DOHH2 (cell line): ENCODE results near the gene MT4.

Experiments
- H3F3A ChIP-seq: fragments of 200-600 bp; sonication (generic), shearing (Covaris generic); 2 replicates; pipeline ENCODE4 v1.6.0; 2016; ENCODE audit warnings: antibody characterized with exemption, mild to moderate bottlenecking; ENCODE audit not compliant: control insufficient read depth, insufficient read depth
- H3K27ac ChIP-seq: fragments of 200-600 bp; sonication (generic); 2 replicates; pipeline ENCODE4 v1.5.1; 2014; ENCODE audit warnings: low read depth, mild to moderate bottlenecking, low read length, moderate library complexity
- H3K27me3 ChIP-seq: fragments of 200-600 bp; sonication (generic); 2 replicates; pipeline ENCODE4 v1.6.1; 2014; ENCODE audit warnings: mild to moderate bottlenecking, low read length, mixed read lengths; ENCODE audit not compliant: control insufficient read depth
- H3K36me3 ChIP-seq: fragments of 200-600 bp; sonication (generic); 2 replicates; pipeline ENCODE4 v1.6.1; 2014; ENCODE audit warnings: mild to moderate bottlenecking, low read length, moderate library complexity, mixed read lengths; ENCODE audit not compliant: control insufficient read depth
- H3K4me1 ChIP-seq: fragments of 200-600 bp; sonication (generic); 2 replicates; pipeline ENCODE4 v1.6.1; 2014; ENCODE audit warnings: mild to moderate bottlenecking, low read length, mixed read lengths; ENCODE audit not compliant: control insufficient read depth
- H3K4me2 ChIP-seq: fragments of 200-600 bp; sonication (generic); 2 replicates; pipeline ENCODE4 v1.6.0; 2014; ENCODE audit warnings: mild to moderate bottlenecking, low read length, moderate library complexity
- H3K4me3 ChIP-seq: fragments of 200-600 bp; sonication (generic); 2 replicates; pipeline ENCODE4 v1.5.1; 2014; ENCODE audit warnings: mild to moderate bottlenecking, low read length, mixed read lengths
- H3K79me2 ChIP-seq: fragments of 200-600 bp; sonication (generic); 2 replicates; pipeline ENCODE4 v1.6.1; 2014; ENCODE audit warnings: mild to moderate bottlenecking, low read length, mixed read lengths; ENCODE audit not compliant: control insufficient read depth
- H3K9me2 ChIP-seq: fragments of 200-600 bp; sonication (generic); replicated peaks from 2 replicates; pipeline ENCODE4 v1.6.1; 2014; ENCODE audit warnings: mild to moderate bottlenecking, low read length, mixed read lengths; ENCODE audit not compliant: control insufficient read depth
- H3K9me3 ChIP-seq: fragments of 200-600 bp; sonication (generic); 2 replicates; pipeline ENCODE4 v1.6.1; 2014; ENCODE audit warnings: antibody characterized with exemption, low read length, mixed read lengths; ENCODE audit not compliant: control insufficient read depth, insufficient read depth
- H4K20me1 ChIP-seq: fragments of 200-600 bp; sonication (generic); 2 replicates; pipeline ENCODE4 v1.6.0; 2014; ENCODE audit warnings: low read depth, mild to moderate bottlenecking, antibody characterized with exemption, low read length, moderate library complexity; ENCODE audit not compliant: control insufficient read depth, insufficient read depth
- CTCF ChIP-seq: fragments of 200-600 bp; sonication (generic); IDR thresholded peaks from one replicate; pipeline ENCODE4 v1.5.1; 2014; ENCODE audit warnings: antibody characterized with exemption, mild to moderate bottlenecking, low read depth, low read length; ENCODE audit not compliant: poor library complexity, severe bottlenecking
- EZH2phosphoT487 ChIP-seq: fragments of 200-600 bp; sonication (generic); IDR thresholded peaks from 2 replicates; pipeline ENCODE4 v1.6.1; 2017; ENCODE audit warnings: borderline replicate concordance, mild to moderate bottlenecking, antibody characterized with exemption, low read length, moderate library complexity, mixed read lengths

Gene MT4

GRCh38 chr16:56583351-56584168 lies 18.7 kb downstream of the MT4 start:
- H3K36me3 ChIP-seq, result no peaks in the 10 kb centered on the region
- TF ChIP-seq EZH2phosphoT487 (no peak), CTCF (no peak)
- H4K20me1 ChIP-seq, result no peaks in the 10 kb centered on the region
- peaks cover 18% of the 10 kb centered on the region for H3K27me3 ChIP-seq
- H3K4me3 ChIP-seq, result no peak overlapping the region
- H3K4me2 ChIP-seq, result no peak overlapping the region
- no peaks in the 10 kb centered on the region for H3K79me2 ChIP-seq
- no peaks in the 10 kb centered on the region for H3K4me1 ChIP-seq
- H3K9me2 ChIP-seq, result no peaks in the 10 kb centered on the region
- H3K9me3 ChIP-seq, result no peaks in the 10 kb centered on the region
- H3K27ac ChIP-seq, result no peak overlapping the region
- H3F3A ChIP-seq, result no peaks in the 10 kb centered on the region

GRCh38 chr16:56584276-56584675 lies 19.4 kb downstream of the MT4 start:
- Histone ChIP-seq H3F3A (no peaks in the 10 kb centered on the region), H3K4me1 (no peaks in the 10 kb centered on the region), H3K9me2 (no peaks in the 10 kb centered on the region), H3K4me2 (no peak overlapping the region), H3K4me3 (no peak overlapping the region), H4K20me1 (no peaks in the 10 kb centered on the region), H3K27ac (no peak overlapping the region), H3K79me2 (no peaks in the 10 kb centered on the region), H3K27me3 (peaks cover 20% of the 10 kb centered on the region), H3K36me3 (no peaks in the 10 kb centered on the region), H3K9me3 (no peaks in the 10 kb centered on the region)
- no peak for TF ChIP-seq CTCF
- TF ChIP-seq EZH2phosphoT487, result no peak

GRCh38 chr16:56588781-56589140 lies 23.9 kb downstream of the MT4 start:
- peaks cover 13% of the 10 kb centered on the region for H3K27me3 ChIP-seq
- TF ChIP-seq CTCF (no peak), EZH2phosphoT487 (no peak)
- H3K9me3 ChIP-seq, result no peaks in the 10 kb centered on the region
- H3K4me3 ChIP-seq, result no peak overlapping the region
- H3K4me2 ChIP-seq, result no peak overlapping the region
- no peaks in the 10 kb centered on the region for H3K36me3 ChIP-seq
- H4K20me1 ChIP-seq, result no peaks in the 10 kb centered on the region
- H3F3A ChIP-seq, result no peaks in the 10 kb centered on the region
- no peaks in the 10 kb centered on the region for H3K79me2 ChIP-seq
- no peaks in the 10 kb centered on the region for H3K9me2 ChIP-seq
- no peak overlapping the region for H3K27ac ChIP-seq
- H3K4me1 ChIP-seq, result peaks cover 21% of the 10 kb centered on the region
